Tibial nerve (tissue), 4 donors: ENCODE measurements around the gene KCNMA1.

Experiments used
- CTCF ChIP-seq, 5 experiments: fragments of 200-600 bp in 3 of 5; fragments of 450-650 bp in 2 of 5; sonication (generic) in 3 of 5; IDR thresholded peaks; one replicate each; pipeline ENCODE4 v1.5.1; 2016 to 2019; ENCODE audit warnings: antibody characterized with exemption in 5 of 5, mild to moderate bottlenecking in 3 of 5, moderate library complexity in 2 of 5
- EP300 ChIP-seq, 2 donors: sonication (generic); formaldehyde crosslinking; IDR thresholded peaks; one replicate each; pipeline ENCODE4 v1.6.1; 2017; ENCODE audit warnings: antibody characterized with exemption in 2 of 2, mild to moderate bottlenecking in 1 of 2
- POLR2A ChIP-seq, 2 donors: fragments of 450-650 bp; IDR thresholded peaks; one replicate each; pipeline ENCODE4 v1.6.1; 2017; ENCODE audit warnings: antibody characterized with exemption in 2 of 2, mild to moderate bottlenecking in 2 of 2, moderate library complexity in 2 of 2

GRCh38 chr10:77348082-77348481, 289.5 kb downstream of the KCNMA1 start:
- no peak for TF ChIP-seq EP300 (IDR thresholded peaks at IDR 0.05)
- TF ChIP-seq POLR2A (IDR thresholded peaks at IDR 0.05): no peak
- no peak for TF ChIP-seq CTCF (IDR thresholded peaks at IDR 0.05)
